HEK293 (cell line): ENCODE results near the gene TAL1.

Source experiments
- CTCF ChIA-PET: fragments of 350-600 bp; formaldehyde crosslinking; extraction: SDS; loops from one replicate; lab custom pipeline; 2021; ENCODE audit warnings: antibody characterized with exemption; lab: Yijun Ruan, JAX
- POLR2A ChIA-PET: fragments of 300-600 bp; formaldehyde crosslinking; extraction: SDS; loops from one replicate; lab custom pipeline; 2020; ENCODE audit warnings: antibody characterized with exemption, inconsistent platforms; lab: Yijun Ruan, JAX
- H3K27ac ChIP-seq: fragments of 200-500 bp; sonication (Bioruptor generic); 2 replicates; pipeline ENCODE4 v1.5.1; 2014; ENCODE audit warnings: low read depth, low read length, control low read depth, inconsistent platforms; ENCODE audit errors: extremely low read depth
- H3K36me3 ChIP-seq, 2 experiments: fragments of 200-500 bp in 1 of 2; sonication (Bioruptor generic) in 1 of 2; 1 replicate in 1 of 2; 2 replicates in 1 of 2; pipeline ENCODE4 v1.5.1; 2014 to 2017; ENCODE audit warnings: inconsistent platforms in 2 of 2, low read length in 2 of 2; ENCODE audit not compliant: control insufficient read depth in 2 of 2, insufficient read depth in 1 of 2
- H3K4me1 ChIP-seq: fragments of 200-500 bp; sonication (Bioruptor generic); 2 replicates; pipeline ENCODE4 v1.5.1; 2014; ENCODE audit warnings: mild to moderate bottlenecking, low read length, inconsistent platforms; ENCODE audit not compliant: control insufficient read depth, insufficient read depth
- H3K4me3 ChIP-seq: 2 replicates; pipeline ENCODE4 v1.5.1; 2011; ENCODE audit warnings: low read depth, mild to moderate bottlenecking, control low read depth, low read length, moderate library complexity
- H3K9me3 ChIP-seq: fragments of 200-500 bp; sonication (Bioruptor generic); 2 replicates; pipeline ENCODE4 v1.5.1; 2014; ENCODE audit warnings: low read depth, low read length, inconsistent platforms; ENCODE audit not compliant: control insufficient read depth, insufficient read depth
- ATF2 ChIP-seq: fragments of 450-650 bp; formaldehyde crosslinking; IDR thresholded peaks from 2 replicates; pipeline ENCODE4 v1.5.1; 2016; ENCODE audit warnings: missing biosample characterization, missing genetic modification characterization, low read depth
- KLF1 ChIP-seq: fragments of 450-650 bp; formaldehyde crosslinking; IDR thresholded peaks from 2 replicates; pipeline ENCODE4 v1.5.1; 2016; ENCODE audit warnings: missing biosample characterization, missing genetic modification characterization
- OSR2 ChIP-seq: fragments of 450-650 bp; formaldehyde crosslinking; IDR thresholded peaks from 2 replicates; pipeline ENCODE4 v1.5.1; 2016; ENCODE audit warnings: missing biosample characterization, missing genetic modification characterization
- PRDM6 ChIP-seq: fragments of 450-650 bp; formaldehyde crosslinking; IDR thresholded peaks from 2 replicates; pipeline ENCODE4 v1.5.1; 2017; ENCODE audit warnings: missing biosample characterization, missing genetic modification characterization
- YY1 ChIP-seq: fragments of 450-650 bp; formaldehyde crosslinking; IDR thresholded peaks from 2 replicates; pipeline ENCODE4 v1.5.1; 2018; ENCODE audit warnings: missing biosample characterization, missing genetic modification characterization
- ZBTB17 ChIP-seq: fragments of 450-650 bp; formaldehyde crosslinking; IDR thresholded peaks from 2 replicates; pipeline ENCODE4 v1.5.1; 2016; ENCODE audit warnings: missing biosample characterization, missing genetic modification characterization
- ZBTB6 ChIP-seq: fragments of 450-650 bp; formaldehyde crosslinking; IDR thresholded peaks from 2 replicates; pipeline ENCODE4 v1.5.1; 2017; ENCODE audit warnings: missing biosample characterization, missing genetic modification characterization
- ZFP69B ChIP-seq: fragments of 450-650 bp; formaldehyde crosslinking; IDR thresholded peaks from 2 replicates; pipeline ENCODE4 v1.5.1; 2016; ENCODE audit warnings: missing biosample characterization, missing genetic modification characterization
- ZNF155 ChIP-seq: fragments of 450-650 bp; formaldehyde crosslinking; IDR thresholded peaks from 2 replicates; pipeline ENCODE4 v1.5.1; 2016; ENCODE audit warnings: missing biosample characterization, missing genetic modification characterization
- ZNF169 ChIP-seq: fragments of 450-650 bp; formaldehyde crosslinking; IDR thresholded peaks from 2 replicates; pipeline ENCODE4 v1.5.1; 2016; ENCODE audit warnings: missing biosample characterization, missing genetic modification characterization
- ZNF423 ChIP-seq: fragments of 450-650 bp; formaldehyde crosslinking; IDR thresholded peaks from 2 replicates; pipeline ENCODE4 v1.5.1; 2016; ENCODE audit warnings: missing biosample characterization, missing genetic modification characterization
- ZNF473 ChIP-seq: fragments of 450-650 bp; formaldehyde crosslinking; IDR thresholded peaks from 2 replicates; pipeline ENCODE4 v1.5.1; 2017; ENCODE audit warnings: missing biosample characterization, missing genetic modification characterization
- ZNF518A ChIP-seq: fragments of 450-650 bp; formaldehyde crosslinking; conservative IDR thresholded peaks from 2 replicates; pipeline ENCODE4 v1.5.1; 2016; ENCODE audit warnings: low read depth, missing biosample characterization, missing genetic modification characterization
- ZNF624 ChIP-seq: fragments of 450-650 bp; formaldehyde crosslinking; IDR thresholded peaks from 2 replicates; pipeline ENCODE4 v1.5.1; 2017; ENCODE audit warnings: missing biosample characterization, missing genetic modification characterization
- ZNF785 ChIP-seq: fragments of 450-650 bp; formaldehyde crosslinking; IDR thresholded peaks from 2 replicates; pipeline ENCODE4 v1.5.1; 2016; ENCODE audit warnings: missing biosample characterization, missing genetic modification characterization

The TAL1 gene

GRCh38 chr1:47189844-47190508, 42.0 kb downstream of the TAL1 start, which contains the start of gene PDZK1IP1:
Gene PDZK1IP1 (minus strand): TSS chr1:47190036. CDS start chr1:47189932, 104 bp downstream.
- ChIA-PET CTCF (interaction anchor here (0.6 to 7.8 kb wide), 8 partner anchors 10 to 548 kb away, joined by 3 to 136 read pairs (median 5); partner anchors contain the start of gene FOXD2), POLR2A (interaction anchor here (1.2 kb wide), 1 partner anchor 11 kb away, joined by 4 read pairs; no protein-coding TSS in a partner anchor)
- no peaks in the 10 kb centered on the region for H3K36me3 ChIP-seq
- H3K27ac ChIP-seq, result no peak within 1 kb of the TSS
- H3K4me3 ChIP-seq, result no peak within 1 kb of the TSS
- H3K9me3 ChIP-seq, result no peaks in the 10 kb centered on the region
- no peaks in the 10 kb centered on the region for H3K4me1 ChIP-seq
- TF ChIP-seq ZNF423 (tag by site-specific recombination) (no peak), ZBTB17 (no peak), KLF1 (tag by site-specific recombination) (0 out of 2 replicates have a peak, but pooled peaks have one; percentile 15)

GRCh38 chr1:47188791-47189785, 42.9 kb downstream of the TAL1 start:
- H3K4me3 ChIP-seq, result no peak overlapping the region
- H3K9me3 ChIP-seq, result no peaks in the 10 kb centered on the region
- H3K36me3 ChIP-seq, result no peaks in the 10 kb centered on the region
- no peaks in the 10 kb centered on the region for H3K4me1 ChIP-seq
- POLR2A ChIA-PET, result interaction anchor here (1.2 kb wide), 1 partner anchor 10 kb away, joined by 4 read pairs; no protein-coding TSS in a partner anchor
- no peak overlapping the region for H3K27ac ChIP-seq
- CTCF ChIA-PET, result interaction anchor here (0.6 to 7.8 kb wide), 9 partner anchors 10 to 1452 kb away, joined by 3 to 136 read pairs (median 4); no protein-coding TSS in a partner anchor
- TF ChIP-seq ZBTB6 (tag by site-specific recombination) (no peak), ZNF169 (tag by site-specific recombination) (no peak), ZNF473 (tag by site-specific recombination) (no peak), YY1 (tag by site-specific recombination) (no peak), PRDM6 (no peak), ZNF155 (tag by site-specific recombination) (no peak), ZFP69B (tag by site-specific recombination) (no peak), ATF2 (tag by site-specific recombination) (no peak), ZNF624 (tag by site-specific recombination) (no peak), OSR2 (tag by site-specific recombination) (no peak), ZNF518A (no peak), ZNF785 (tag by site-specific recombination) (no peak)
